Endothelial cell of umbilical vein (primary cell): Measurements from ENCODE around the gene RSPH3. TPM values are rescaled to one million over a fixed set of nuclear protein-coding genes. Genes with fewer than 3 reads are reported as not detected.

Experiments
- BruUV-seq: library from RNA; stranded (reverse); fragments of 400-500 nt; replicated peaks from 2 replicates; lab custom pipeline; 2021; lab: Mats Ljungman, UMichigan
- CTCF ChIA-PET: fragments of 300-600, 350-600 bp; sonication (Branson Sonifier 250); formaldehyde crosslinking; loops from one replicate; lab custom pipeline; 2021; ENCODE audit warnings: antibody characterized with exemption, inconsistent platforms; lab: Charles Lee
- POLR2A ChIA-PET: fragments of 300-600, 350-600 bp; sonication (Branson Sonifier 250); formaldehyde crosslinking; loops from one replicate; lab custom pipeline; 2021; ENCODE audit warnings: antibody characterized with exemption, inconsistent platforms; lab: Charles Lee
- DNase-seq: peaks from one replicate; pipeline ENCODE4 v3.0.0-alpha.2; 2011; ENCODE audit warnings: low read depth, low spot score
- FAIRE-seq: peaks from 2 replicates; lab custom pipeline; 2011; peaks lifted over from hg19 to GRCh38; lab: Jason Lieb, UNC
- H2AFZ ChIP-seq: 2 replicates; pipeline ENCODE4 v1.6.0; 2012; ENCODE audit warnings: low read depth, low read length, control low read depth, inconsistent platforms
- H3K27ac ChIP-seq: 2 replicates; pipeline ENCODE4 v1.5.1; 2011; ENCODE audit warnings: low read depth, mild to moderate bottlenecking, control low read depth, low read length, moderate library complexity; ENCODE audit not compliant: insufficient read depth
- H3K27me3 ChIP-seq, 2 experiments: 2 replicates each; pipeline versions ENCODE4 v1.6.0 to v1.6.1; 2011; ENCODE audit warnings: low read length in 2 of 2, mixed read lengths in 1 of 2; ENCODE audit not compliant: control insufficient read depth in 2 of 2, insufficient read depth in 2 of 2
- H3K36me3 ChIP-seq, 2 experiments: 2 replicates in 1 of 2; 3 replicates in 1 of 2; pipeline ENCODE4 v1.5.1; 2011; ENCODE audit warnings: low read length in 2 of 2, mild to moderate bottlenecking in 1 of 2, moderate library complexity in 1 of 2; ENCODE audit not compliant: control insufficient read depth in 2 of 2, insufficient read depth in 2 of 2; ENCODE audit errors: extremely low read depth in 1 of 2
- H3K4me1 ChIP-seq: 3 replicates; pipeline ENCODE4 v1.5.1; 2011; ENCODE audit warnings: mild to moderate bottlenecking, low read length; ENCODE audit not compliant: control insufficient read depth, insufficient read depth; ENCODE audit errors: extremely low read depth
- H3K4me2 ChIP-seq: 2 replicates; pipeline ENCODE4 v1.6.1; 2011; ENCODE audit warnings: low read length, control low read depth, mixed read lengths; ENCODE audit not compliant: insufficient read depth
- H3K4me3 ChIP-seq, 3 experiments: fragments of 200-600 bp in 1 of 3; sonication (generic), shearing (Covaris generic) in 1 of 3; replicated peaks in 1 of 3; 2 replicates each; pipeline ENCODE4 v1.5.1; 2011 to 2016; ENCODE audit warnings: control low read depth in 3 of 3, low read length in 3 of 3, mild to moderate bottlenecking in 2 of 3, inconsistent platforms in 1 of 3, low read depth in 1 of 3, moderate library complexity in 1 of 3; ENCODE audit not compliant: insufficient read depth in 1 of 3
- H3K79me2 ChIP-seq: 2 replicates; pipeline ENCODE4 v1.6.0; 2012; ENCODE audit warnings: low read length, inconsistent platforms; ENCODE audit not compliant: control insufficient read depth, insufficient read depth
- H3K9ac ChIP-seq: replicated peaks from 2 replicates; pipeline ENCODE3; 2011; ENCODE audit warnings: low read length, control low read depth; ENCODE audit not compliant: insufficient read depth; ENCODE audit errors: extremely low read depth
- H3K9me1 ChIP-seq: replicated peaks from 3 replicates; pipeline ENCODE4 v1.6.0; 2011; ENCODE audit warnings: mild to moderate bottlenecking, low read length; ENCODE audit not compliant: control insufficient read depth, insufficient read depth; ENCODE audit errors: extremely low read depth
- H3K9me3 ChIP-seq: replicated peaks from 2 replicates; pipeline ENCODE4 v1.5.1; 2012; ENCODE audit warnings: low read length, inconsistent platforms; ENCODE audit not compliant: control insufficient read depth, insufficient read depth
- H4K20me1 ChIP-seq: replicated peaks from 2 replicates; pipeline ENCODE3; 2011; ENCODE audit warnings: mild to moderate bottlenecking, low read length; ENCODE audit not compliant: control insufficient read depth, insufficient read depth; ENCODE audit errors: extremely low read depth
- EZH2 ChIP-seq: IDR thresholded peaks from 2 replicates; pipeline ENCODE4 v1.6.1; 2012; ENCODE audit warnings: borderline replicate concordance, low read depth, mild to moderate bottlenecking, moderate library complexity, low read length, inconsistent platforms; ENCODE audit not compliant: severe bottlenecking
- FOS ChIP-seq: IDR thresholded peaks from 2 replicates; pipeline ENCODE4 v1.6.1; 2011; ENCODE audit warnings: mild to moderate bottlenecking, low read length, moderate library complexity, borderline replicate concordance; ENCODE audit not compliant: insufficient read depth
- MAX ChIP-seq: IDR thresholded peaks from 2 replicates; pipeline ENCODE4 v1.6.1; 2011; ENCODE audit not compliant: insufficient read depth, insufficient read length
- MYC ChIP-seq: IDR thresholded peaks from one replicate; pipeline ENCODE4 v1.6.1; 2011; ENCODE audit warnings: mild to moderate bottlenecking, low read depth, low read length
- POLR2A ChIP-seq: IDR thresholded peaks from 2 replicates; pipeline ENCODE4 v1.6.1; 2012; ENCODE audit warnings: low read depth, mild to moderate bottlenecking, control low read depth, low read length
- dilution Hi-C: fragments of 300-500 bp; cut with MboI; formaldehyde crosslinking; loops from one replicate; pipeline ENCODE4 v1.15.0; 2019; ENCODE audit warnings: low sequenced_read_pairs; ENCODE audit not compliant: extremely low pct_ligation_motif_present
- intact Hi-C: fragments of 100-400 bp; cut with micrococcal nuclease; formaldehyde crosslinking; loops from one replicate; pipeline ENCODE4 v1.10.0; 2022
- polyA plus RNA-seq, 4 experiments: library from polyadenylated mRNA; depleted of rRNA in 3 of 4; stranded (reverse) in 3 of 4; unstranded in 1 of 4; fragments of >200 nt; gene quantifications; 2 replicates each; pipeline versions ENCODE4 v1.2.1 to v1.2.3, GENCODE V29; 2011 to 2012; ENCODE audit warnings: missing spikeins in 1 of 4
- total RNA-seq: library from RNA; stranded (reverse); gene quantifications from 2 replicates; pipeline ENCODE4 v1.2.3, GENCODE V29; 2021

The RSPH3 gene
- total and polyA plus RNA-seq, 2 donors (not counting 3 experiments of a cell fraction or from before 2014, with no cell fraction given) = 0.66 to 3.3 TPM

- Histone ChIP-seq H4K20me1 (no peaks in the 10 kb centered on the region), H3K9ac (no peak overlapping the region), H3K4me1 (no peaks in the 10 kb centered on the region), H3K79me2 (no peaks in the 10 kb centered on the region), H3K9me3 (no peaks in the 10 kb centered on the region), H3K27me3 (peaks cover under 1 to 2% of the 10 kb centered on the region in 2 experiments), H3K4me3 (no peak overlapping the region), H2AFZ (no peak overlapping the region), H3K27ac (no peak overlapping the region), H3K36me3 (no peaks in the 10 kb centered on the region), H3K4me2 (no peak overlapping the region), H3K9me1 (no peaks in the 10 kb centered on the region)
- dilution Hi-C loops = no loop called here
- TF ChIP-seq MAX = no peak
- intact Hi-C loops = no loop called here
- ChIA-PET CTCF (no interaction called here), POLR2A (no interaction called here)
- no peak for FAIRE-seq
- no TSS peak for BruUV-seq
- DNase-seq = no peak
Observed at GRCh38 chr6:159047891-159048685, 48.1 kb upstream of the RSPH3 start.

- BruUV-seq = no TSS peak
Observed at GRCh38 chr6:159045801-159046200, 45.8 kb upstream of the RSPH3 start.

More at GRCh38 chr6:159045801-159046200, 45.8 kb upstream of the RSPH3 start:
- no peaks in the 10 kb centered on the region for H3K79me2 ChIP-seq
- dilution Hi-C loops (no loop called here), intact Hi-C loops (no loop called here)
- H3K36me3 ChIP-seq = no peaks in the 10 kb centered on the region
- ChIA-PET CTCF (no interaction called here), POLR2A (no interaction called here)
- no peak overlapping the region for H3K9ac ChIP-seq
- H3K4me2 ChIP-seq = no peak overlapping the region
- H2AFZ ChIP-seq = no peak overlapping the region
- H3K9me1 ChIP-seq = no peaks in the 10 kb centered on the region
- peaks cover 3% of the 10 kb centered on the region in 2 experiments for H3K27me3 ChIP-seq
- H3K4me1 ChIP-seq = no peaks in the 10 kb centered on the region
- H3K27ac ChIP-seq = no peak overlapping the region
- no peak for DNase-seq
- H3K4me3 ChIP-seq = no peak overlapping the region
- H3K9me3 ChIP-seq = no peaks in the 10 kb centered on the region
- TF ChIP-seq FOS (no peak), POLR2A (no peak), MAX (no peak), MYC (no peak), EZH2 (no peak)
- no peaks in the 10 kb centered on the region for H4K20me1 ChIP-seq
- no peak for FAIRE-seq
